GM03348 (cell line): ENCODE results near the gene DNAH12.
"Not testable (repeated sequence)": the region's sequence is repeated elsewhere in the genome, so short reads cannot be mapped to it uniquely, and the experiment has no call there.

Experiments
- DNase-seq: peaks from one replicate; pipeline ENCODE4 v3.0.0; 2012; ENCODE audit warnings: low spot score

Gene DNAH12

GRCh38 chr3:57402675-57403074 is 141.5 kb downstream of the DNAH12 start:
- no peak for DNase-seq

GRCh38 chr3:57397175-57398026 is 146.7 kb downstream of the DNAH12 start:
- peak; percentile 43 for DNase-seq

DNA sequence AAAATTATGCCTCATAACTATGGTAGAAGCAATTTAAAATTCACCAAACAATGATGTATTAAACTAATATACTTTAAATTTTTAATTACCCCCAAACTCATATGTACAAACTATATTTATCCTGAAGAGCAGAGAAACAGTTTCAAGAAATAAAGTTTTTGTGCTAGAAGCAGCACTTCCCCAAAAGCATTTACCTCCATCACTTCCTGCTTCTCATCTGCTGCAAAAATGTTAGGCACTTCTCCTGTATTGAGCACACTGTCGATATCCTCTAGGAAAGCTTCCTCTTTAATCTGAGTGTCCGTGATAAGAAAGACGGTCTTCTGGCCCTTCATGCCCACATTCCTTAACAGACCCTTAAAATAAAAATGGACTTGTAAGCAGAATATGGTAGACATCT is 150.2 kb downstream of the DNAH12 start:
- DNase-seq, result no peak

DNA sequence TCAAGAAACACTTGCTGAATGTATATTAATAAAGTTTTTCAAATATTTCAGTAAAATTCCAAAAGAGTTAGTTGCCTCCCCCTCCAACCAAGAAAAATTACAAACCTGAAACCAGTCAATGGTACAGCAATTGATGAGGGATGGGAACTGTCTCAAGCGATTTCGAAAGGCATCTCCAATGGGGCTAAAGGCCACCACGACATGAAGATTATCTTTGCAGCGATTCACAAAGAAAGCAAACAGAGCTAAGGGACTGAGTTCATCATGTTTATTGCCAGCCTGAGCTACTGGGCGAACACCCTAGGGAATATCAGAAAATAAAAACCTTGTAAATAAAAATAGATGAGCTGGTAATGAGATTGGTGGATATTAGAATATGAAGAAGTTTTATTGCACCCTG is 152.4 kb downstream of the DNAH12 start:
- DNase-seq, result no peak

GRCh38 chr3:57389271-57389670 is 154.9 kb downstream of the DNAH12 start:
- DNase-seq, result no peak

GRCh38 chr3:57386307-57386706 is 157.8 kb downstream of the DNAH12 start:
- no peak for DNase-seq

DNA sequence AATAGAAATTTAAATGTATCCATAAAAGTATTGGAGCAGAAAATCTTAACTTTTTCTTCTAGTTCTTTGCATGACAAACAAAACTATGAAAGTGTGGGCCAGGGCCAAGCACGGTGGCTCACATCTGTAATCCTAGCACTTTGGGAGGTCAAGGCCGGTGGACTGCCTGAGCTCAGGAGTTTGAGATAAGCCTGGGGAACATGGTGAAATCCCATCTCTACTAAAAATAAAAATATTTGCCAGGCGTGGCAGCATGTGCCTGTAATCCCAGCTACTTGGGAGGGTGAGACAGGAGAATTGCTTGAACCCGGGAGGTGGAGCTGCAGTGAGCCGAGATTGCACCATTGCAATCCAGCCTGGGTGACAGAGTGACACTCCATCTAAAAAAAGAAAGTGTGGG is 158.6 kb downstream of the DNAH12 start:
- no peak for DNase-seq

DNA sequence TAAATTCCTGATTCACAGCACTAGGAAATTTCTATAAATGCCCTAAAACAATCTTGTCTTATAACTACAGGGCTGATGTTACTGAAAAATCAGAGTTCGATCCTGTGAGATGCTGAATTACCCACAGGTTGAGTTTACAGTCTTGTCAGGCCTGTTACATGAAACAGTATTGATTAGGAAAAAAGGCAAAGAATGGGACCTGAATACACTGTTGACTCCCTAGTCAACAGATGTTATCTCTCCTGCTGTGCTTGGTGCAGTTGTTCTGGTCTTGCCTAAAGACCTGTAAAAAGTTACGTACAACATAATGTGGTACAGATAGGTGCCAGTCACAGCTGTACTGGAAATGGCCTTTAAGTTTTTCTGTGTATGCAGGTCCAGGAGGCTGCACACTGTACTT is 160.3 kb downstream of the DNAH12 start:
- no peak for DNase-seq

DNA sequence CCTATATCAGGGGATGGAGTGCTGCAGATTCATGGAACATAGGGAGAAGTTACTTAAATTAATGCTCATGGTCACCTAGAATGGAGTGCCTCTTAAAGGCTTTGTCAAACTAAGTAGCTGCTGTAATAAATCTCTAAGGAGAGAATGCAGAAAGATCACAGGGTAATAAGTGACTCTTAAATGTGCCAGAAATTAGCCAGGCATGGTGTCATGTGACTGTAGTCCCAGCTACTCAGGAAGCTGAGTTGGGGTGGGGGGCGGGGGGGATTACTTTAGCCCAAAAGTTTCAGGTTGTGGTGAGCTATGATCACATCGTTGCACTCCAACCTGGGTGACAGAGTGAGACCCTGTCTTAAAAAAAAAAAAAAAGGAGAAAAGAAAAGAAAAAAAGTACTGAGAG is 160.7 kb downstream of the DNAH12 start:
- no peak for DNase-seq

DNA sequence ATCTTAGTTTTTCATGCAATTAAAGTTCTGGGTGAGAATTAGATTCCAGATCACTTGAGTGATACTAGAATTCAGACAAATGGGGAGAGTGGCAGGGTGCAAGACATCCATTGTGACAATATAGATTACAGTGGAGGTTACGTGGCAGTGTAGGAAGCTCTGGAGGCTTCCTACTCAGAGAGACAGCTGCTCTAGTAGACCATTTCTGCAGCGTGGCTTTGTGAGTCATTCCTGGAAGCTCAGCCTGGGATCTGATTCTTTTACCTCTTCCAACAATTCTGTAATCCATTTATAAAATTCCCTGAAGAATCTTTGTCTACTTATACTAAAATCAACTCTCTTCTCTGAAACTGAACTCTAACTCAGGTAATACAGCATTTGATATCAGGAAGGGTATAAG is 161.2 kb downstream of the DNAH12 start:
- no peak for DNase-seq

GRCh38 chr3:57370341-57370740 is 173.8 kb downstream of the DNAH12 start:
- no peak for DNase-seq

- not testable (repeated sequence) for DNase-seq
Observed at GRCh38 chr3:57365089-57365488, 179.1 kb downstream of the DNAH12 start.

DNA sequence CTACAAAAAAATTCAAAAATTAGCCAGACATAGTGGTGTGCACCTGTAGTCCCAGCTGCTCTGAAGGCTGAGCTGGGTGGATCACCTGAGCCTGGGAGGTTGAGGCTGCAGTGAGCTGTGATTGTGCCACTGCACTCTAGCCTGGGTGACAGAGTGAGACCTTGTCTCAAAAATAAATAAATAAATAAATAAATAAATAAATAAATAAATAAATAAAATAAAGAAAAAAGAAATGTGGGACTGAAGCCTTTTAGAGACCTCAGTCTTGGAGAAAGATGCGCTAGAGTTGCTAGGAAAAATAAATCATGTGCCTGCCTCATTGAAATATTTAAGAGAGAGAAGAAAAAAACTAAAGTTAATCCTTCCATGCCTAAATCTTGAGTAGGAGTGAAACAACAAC is 187.9 kb downstream of the DNAH12 start:
- DNase-seq, result not testable (repeated sequence)

DNA sequence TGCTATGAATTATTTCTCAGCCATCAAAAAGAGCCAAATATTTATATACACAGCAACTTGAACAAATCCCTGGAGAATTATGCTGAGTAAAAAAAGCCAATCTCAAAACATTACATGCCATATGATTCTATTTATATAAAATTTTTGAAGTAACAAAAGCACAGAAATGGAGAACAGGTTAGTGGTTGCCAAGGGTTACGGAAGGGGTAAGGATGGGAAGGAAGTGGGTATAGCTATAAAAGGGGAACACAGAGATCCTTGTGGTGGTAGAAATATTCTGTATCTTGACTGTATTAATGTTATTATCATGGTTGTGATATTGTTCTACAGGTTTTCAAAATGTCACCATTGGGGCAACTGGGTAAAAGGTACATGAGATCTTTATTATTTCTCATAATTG is 189.4 kb downstream of the DNAH12 start:
- no peak for DNase-seq

DNA sequence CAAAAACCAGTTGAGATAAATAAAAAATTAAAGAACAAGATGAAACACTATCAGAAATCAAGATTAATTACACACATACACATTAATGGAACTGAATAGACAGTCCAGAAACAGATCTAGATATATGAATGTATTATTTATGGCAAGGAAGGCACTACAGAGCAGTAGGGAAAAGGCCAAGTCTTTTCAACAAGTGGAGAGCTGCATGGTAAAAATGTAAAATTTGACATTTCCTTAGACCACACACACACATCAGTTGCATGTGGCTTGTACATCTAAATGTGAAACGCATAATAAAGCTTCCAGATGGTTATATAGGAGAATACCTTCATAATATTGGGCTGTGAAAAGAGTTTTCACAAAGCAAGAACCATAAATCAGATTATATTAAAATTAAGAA is 193.9 kb downstream of the DNAH12 start:
- no peak for DNase-seq

DNA sequence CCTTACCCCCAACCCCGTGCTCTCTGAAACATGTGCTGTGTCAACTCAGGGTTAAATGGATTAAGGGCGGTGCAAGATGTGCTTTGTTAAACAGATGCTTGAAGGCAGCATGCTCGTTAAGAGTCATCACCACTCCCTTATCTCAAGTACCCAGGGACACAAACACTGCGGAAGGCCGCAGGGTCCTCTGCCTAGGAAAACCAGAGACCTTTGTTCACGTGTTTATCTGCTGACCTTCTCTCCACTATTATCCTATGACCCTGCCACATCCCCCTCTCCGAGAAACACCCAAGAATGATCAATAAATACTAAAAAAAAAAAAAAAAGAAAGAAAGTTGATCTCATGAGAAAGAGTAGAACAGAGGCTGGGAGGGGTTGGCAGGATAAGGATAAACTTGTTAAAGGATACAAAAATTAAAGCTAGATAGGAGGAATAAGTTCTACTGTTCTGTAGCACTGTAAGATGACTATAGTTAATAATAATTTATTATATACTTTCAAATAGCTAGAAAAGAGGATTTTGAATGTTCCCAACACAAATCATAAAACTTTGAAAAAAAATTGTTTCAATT is 205.0 kb downstream of the DNAH12 start:
- DNase-seq, result not testable (repeated sequence)

GRCh38 chr3:57338272-57339070 is 205.7 kb downstream of the DNAH12 start:
- DNase-seq, result not testable (repeated sequence)

DNA sequence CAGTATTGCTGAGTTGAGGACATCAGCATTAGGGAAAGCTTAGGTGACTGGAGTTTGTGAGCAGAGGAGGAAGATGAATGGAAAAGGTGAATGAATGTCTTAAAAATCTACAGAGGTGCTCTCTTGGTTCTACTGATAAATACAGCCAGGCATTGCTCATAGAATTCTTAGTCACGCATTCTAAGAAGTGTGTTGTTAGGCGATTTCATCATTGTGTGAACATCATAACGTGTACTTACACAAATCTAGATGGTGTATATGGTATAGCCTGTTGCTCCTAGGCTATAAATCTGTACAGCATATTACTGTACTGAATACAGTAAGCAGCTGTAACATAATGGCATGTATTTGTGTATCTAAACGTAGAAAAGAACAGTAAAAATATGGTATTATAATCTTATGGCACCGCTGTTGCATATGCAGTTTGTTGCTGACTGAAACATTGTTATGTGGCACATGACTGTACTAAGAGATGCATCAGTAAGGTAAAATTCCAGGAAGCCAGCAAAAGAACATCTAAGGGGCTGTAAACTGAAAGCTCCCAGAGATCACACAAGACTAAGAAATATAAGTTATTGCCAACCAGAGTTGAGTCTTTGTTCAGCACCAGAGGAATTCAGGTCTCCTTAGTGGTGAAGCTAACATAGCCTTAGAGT is 208.7 kb downstream of the DNAH12 start:
- no peak for DNase-seq

GRCh38 chr3:57331078-57331610 is 213.0 kb downstream of the DNAH12 start:
- DNase-seq, result no peak

GRCh38 chr3:57326498-57326897 is 217.6 kb downstream of the DNAH12 start:
- DNase-seq, result not testable (repeated sequence)

GRCh38 chr3:57314204-57314603 is 229.9 kb downstream of the DNAH12 start:
- DNase-seq, result no peak

GRCh38 chr3:57309769-57310360 is 234.3 kb downstream of the DNAH12 start:
- DNase-seq, result no peak
